Mesenteric fat pad (tissue), 1 donor: ENCODE measurements around the gene FBXO15. TPM values are rescaled to one million over a fixed set of nuclear protein-coding genes. Genes with fewer than 3 reads are reported as not detected.

ENCODE experiments used
- DNase-seq: peaks from one replicate; pipeline ENCODE4 v3.0.0-alpha.2; 2020; ENCODE audit warnings: low spot score
- total RNA-seq: library from RNA; stranded (reverse); fragmentation: NEBNext Ultra II Directional; extraction: Animal tissue kit (Norgen Biotek cat#: 25700); gene quantifications from one replicate; pipeline ENCODE4 v1.2.1, GENCODE V29; 2021
- donor health status: DM: yes; HTN: yes; CAD: no.

FBXO15 gene
- total RNA-seq, 1 donor from 2014 or later: 0.29 TPM

- no peak for DNase-seq
These were observed 7.1 kb upstream of the FBXO15 start for GRCh38 chr18:74154716-74155115.

DNA sequence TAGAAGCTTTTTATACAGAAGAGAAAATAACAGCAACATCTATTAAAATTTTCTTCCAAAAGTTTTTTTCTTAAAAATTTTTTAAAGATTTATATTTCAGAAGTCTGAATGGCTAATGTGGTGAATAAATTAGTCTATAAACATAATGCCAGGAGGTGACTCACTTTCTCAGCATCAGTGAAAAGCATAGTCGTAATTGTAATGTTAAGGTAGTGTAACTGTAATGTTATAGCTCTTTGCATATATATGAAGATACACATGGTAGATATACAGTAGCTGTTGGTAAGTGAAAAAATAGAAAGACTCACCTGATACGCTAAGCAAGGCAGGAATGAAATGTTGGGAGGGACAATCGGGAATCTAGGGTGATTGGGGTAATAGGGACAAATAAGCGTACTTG is 6.2 kb upstream of the FBXO15 start:
- no peak for DNase-seq

GRCh38 chr18:74153377-74153776 is 5.7 kb upstream of the FBXO15 start:
- no peak for DNase-seq

GRCh38 chr18:74152857-74153256 is 5.2 kb upstream of the FBXO15 start:
- DNase-seq: no peak

DNA sequence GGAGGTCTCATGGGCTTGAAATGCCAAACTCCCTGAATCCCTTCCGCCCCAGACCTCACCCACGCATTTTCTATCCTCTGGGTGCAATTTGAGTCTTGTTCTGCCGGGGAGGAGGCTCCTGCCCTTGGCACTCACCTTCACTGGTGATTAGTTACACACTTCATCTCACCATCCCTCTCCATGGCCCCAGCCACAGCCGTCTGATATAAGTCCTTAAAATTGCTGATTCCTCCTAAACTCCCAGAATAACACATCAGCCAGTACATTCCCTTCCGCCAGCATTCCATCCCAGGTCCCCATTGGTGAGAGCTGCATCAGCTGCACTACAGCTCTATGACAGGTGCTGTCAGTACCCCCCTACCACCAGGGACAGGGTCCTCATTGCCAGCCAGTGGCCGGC is 4.6 kb upstream of the FBXO15 start:
- DNase-seq: no peak

DNA sequence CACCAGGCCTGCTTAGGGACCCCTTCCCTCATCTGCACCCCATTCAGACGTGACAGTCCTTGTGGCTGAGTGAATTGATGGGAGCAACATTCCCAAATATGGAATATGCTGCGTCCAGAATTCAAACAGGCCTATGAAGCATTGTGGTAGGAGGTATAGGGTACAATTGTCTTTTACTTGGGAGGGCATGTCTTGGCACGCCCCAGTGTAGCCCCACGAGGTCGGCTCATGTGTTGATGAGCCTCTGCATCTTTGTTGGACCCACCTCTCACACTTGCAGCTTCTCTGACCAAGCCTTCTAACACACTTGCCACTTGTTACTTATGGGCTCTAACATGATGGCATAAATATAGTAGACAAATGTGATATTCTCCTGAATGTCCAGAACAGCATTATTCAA is 2.2 kb upstream of the FBXO15 start:
- no peak for DNase-seq

- no peak for DNase-seq
These were observed 973 bp upstream of the FBXO15 start for GRCh38 chr18:74148543-74149070.

- no peak for DNase-seq
These were observed 199 bp downstream of the FBXO15 start for GRCh38 chr18:74147491-74147778.

GRCh38 chr18:74146756-74147155 is 878 bp downstream of the FBXO15 start:
- no peak for DNase-seq

DNA sequence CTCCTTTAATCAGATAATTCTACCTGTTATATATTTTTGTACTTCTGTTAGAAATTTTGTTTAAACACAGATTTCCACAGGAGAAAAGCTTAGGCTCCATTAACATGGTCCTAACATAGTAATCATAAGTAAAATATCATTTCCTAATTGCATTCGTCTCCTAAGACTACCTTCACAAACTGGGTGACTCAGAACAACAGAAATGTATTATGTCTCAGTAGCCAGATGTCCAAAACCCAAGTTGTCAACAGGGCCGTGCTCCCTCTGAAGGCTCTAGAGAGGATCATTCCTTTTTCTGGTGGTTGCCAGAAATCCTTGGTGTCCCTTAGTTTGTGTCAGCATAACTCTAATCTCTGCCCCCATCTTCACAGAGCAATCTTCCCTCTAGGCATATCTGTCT is 5.4 kb downstream of the FBXO15 start:
- no peak for DNase-seq

DNA sequence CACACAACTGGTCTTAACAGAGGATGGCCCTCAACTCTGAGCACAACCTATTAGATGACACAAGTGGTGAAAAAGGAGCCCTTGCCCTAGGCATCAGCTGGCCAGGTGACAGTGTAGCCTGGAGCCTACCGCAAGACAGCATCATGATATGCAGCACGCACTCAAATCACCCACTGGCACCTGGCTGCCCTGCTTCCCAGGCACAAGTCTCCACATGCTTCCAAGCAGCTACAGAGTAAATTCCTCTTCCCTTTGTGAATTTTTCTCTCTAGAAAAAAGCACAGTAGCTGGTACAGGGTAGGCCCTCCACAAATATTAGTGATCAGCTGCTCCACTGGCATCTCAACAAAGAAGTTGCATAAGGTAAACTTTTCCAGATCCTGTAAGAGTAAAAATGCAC is 6.0 kb downstream of the FBXO15 start:
- no peak for DNase-seq

DNA sequence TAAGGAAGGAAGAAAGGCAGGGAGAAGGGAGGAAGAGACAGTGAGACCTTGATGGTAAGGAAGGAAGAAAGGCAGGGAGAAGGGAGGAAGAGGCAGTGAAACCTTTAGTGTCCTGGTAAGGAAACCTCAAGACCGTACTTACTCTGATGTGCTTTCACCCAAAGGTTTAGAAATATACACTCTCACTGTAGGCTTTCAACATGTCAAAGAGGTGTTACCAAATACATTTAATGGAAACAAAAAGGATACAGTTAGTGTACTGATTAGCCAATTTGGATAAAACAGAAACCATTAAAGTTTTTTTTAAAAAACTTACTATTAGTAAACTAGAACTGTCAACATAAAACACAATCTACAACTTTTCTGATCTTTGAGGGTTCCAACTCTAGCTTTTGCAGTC is 7.1 kb downstream of the FBXO15 start:
- DNase-seq: no peak

DNA sequence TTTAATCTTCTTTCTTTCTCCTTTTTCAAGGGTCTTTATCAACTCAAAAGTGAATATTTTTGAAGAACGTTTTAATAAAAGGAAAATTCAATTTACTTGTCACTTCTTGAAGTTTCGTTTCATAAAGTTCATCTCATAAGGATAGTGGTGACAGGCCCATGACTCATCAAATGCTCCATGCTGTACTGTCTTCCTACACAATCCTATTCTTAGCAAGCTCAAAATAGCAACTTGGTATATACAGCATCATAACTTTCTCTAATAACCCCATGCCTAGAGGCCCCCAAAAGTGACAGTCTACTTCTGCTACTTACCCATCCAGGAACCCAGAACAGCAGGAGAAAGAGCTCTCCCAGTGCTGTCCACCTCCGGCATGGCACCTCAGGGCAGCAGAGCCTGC is 7.7 kb downstream of the FBXO15 start:
- no peak for DNase-seq

DNA sequence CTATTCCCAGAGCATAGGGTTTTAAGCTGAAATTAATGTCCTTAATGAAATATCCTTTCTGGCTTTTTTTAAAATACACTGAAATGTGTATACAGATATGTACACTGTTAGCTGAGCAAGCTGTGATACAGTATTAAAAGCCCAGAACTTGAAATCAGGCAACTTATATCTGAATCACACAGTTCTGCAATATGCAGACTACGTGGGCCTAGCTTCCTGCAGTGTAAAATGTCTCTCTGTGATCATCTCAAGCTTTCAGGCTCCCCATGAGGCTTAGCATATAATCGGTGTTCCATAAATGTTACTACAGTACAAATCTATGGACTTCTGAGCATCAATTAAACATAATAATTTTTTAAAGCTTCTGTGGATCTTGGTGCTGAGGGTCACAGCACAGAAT is 8.2 kb downstream of the FBXO15 start:
- DNase-seq: no peak

DNA sequence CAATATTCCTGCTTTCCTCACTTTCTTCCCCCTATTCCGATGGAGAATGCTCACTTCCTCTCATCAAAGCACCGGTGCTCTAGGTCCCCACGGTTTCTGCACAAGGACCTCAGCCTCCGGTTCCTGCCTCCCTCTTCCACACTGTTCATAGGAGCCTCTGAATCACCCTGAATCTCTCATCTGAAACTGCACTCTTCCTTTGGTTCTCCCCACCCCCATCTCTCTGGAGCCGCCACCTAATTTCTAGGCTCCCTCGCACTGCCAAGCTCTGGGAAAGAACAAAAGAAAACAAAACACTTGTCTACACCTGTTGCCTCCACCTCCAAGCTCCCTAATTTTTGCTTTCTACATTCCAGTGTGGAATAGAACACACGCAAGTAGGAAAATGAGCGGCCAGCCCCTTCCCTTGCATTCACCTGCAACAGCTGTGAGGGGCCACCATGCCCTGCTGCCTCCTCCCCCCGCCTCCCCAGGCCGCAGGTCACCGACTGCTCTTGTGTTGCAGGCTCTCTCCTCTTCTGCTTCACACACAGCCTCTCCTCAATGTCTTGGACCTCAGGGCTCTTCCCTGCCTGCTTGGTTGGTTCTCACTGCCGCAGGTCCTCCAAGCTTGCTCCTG is 9.6 kb downstream of the FBXO15 start:
- DNase-seq: no peak

DNA sequence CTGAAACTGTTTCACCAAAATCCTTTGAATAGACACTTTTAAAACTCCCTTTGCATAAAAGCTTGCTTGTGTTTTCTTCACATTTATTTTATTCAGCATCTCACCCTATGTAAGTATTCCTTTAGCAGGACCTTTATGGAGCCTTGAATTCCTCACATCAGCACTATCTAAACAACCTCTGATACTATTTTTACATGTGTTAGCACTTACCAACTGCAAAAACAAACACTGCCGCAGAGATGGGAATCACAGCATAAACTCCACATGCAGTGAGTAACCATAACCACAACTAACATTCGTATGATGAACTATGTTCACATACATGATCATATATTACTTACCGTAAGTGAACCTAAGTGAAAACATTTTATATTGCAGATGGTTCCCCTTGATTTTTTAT is 15.4 kb downstream of the FBXO15 start:
- DNase-seq: no peak

- no peak for DNase-seq
These were observed 16.5 kb downstream of the FBXO15 start for GRCh38 chr18:74131124-74131523.

GRCh38 chr18:74128159-74128558 is 19.5 kb downstream of the FBXO15 start:
- no peak for DNase-seq

- no peak for DNase-seq
These were observed 20.7 kb downstream of the FBXO15 start for GRCh38 chr18:74126684-74127655.

- no peak for DNase-seq
These were observed 23.0 kb downstream of the FBXO15 start for GRCh38 chr18:74124642-74125041.

- DNase-seq: no peak
These were observed 24.4 kb downstream of the FBXO15 start for GRCh38 chr18:74123200-74123599.

- DNase-seq: no peak
These were observed 30.7 kb downstream of the FBXO15 start for GRCh38 chr18:74116633-74117554.
